Testis (tissue), 2 donors: ENCODE data around the gene BABAM2.

Source experiments
- POLR2A ChIP-seq: fragments of 450-650 bp; IDR thresholded peaks from one replicate; pipeline ENCODE4 v1.6.1; 2017; ENCODE audit warnings: antibody characterized with exemption, mild to moderate bottlenecking, moderate library complexity
- TF ChIP-seq, protein P1 (sequence below), 3 experiments: fragments of 450-650 bp in 2 of 3; fragments of 200-600 bp in 1 of 3; sonication (generic) in 1 of 3; IDR thresholded peaks; one replicate each; pipeline ENCODE4 v1.5.1; 2016 to 2019; ENCODE audit warnings: antibody characterized with exemption in 3 of 3, mild to moderate bottlenecking in 2 of 3, moderate library complexity in 1 of 3

GRCh38 chr2:27935026-27935425, 44.5 kb downstream of the BABAM2 start:
- TF ChIP-seq, protein P1, sequence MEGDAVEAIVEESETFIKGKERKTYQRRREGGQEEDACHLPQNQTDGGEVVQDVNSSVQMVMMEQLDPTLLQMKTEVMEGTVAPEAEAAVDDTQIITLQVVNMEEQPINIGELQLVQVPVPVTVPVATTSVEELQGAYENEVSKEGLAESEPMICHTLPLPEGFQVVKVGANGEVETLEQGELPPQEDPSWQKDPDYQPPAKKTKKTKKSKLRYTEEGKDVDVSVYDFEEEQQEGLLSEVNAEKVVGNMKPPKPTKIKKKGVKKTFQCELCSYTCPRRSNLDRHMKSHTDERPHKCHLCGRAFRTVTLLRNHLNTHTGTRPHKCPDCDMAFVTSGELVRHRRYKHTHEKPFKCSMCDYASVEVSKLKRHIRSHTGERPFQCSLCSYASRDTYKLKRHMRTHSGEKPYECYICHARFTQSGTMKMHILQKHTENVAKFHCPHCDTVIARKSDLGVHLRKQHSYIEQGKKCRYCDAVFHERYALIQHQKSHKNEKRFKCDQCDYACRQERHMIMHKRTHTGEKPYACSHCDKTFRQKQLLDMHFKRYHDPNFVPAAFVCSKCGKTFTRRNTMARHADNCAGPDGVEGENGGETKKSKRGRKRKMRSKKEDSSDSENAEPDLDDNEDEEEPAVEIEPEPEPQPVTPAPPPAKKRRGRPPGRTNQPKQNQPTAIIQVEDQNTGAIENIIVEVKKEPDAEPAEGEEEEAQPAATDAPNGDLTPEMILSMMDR (IDR thresholded peaks at IDR 0.05): no peak
- no peak for TF ChIP-seq POLR2A
